Transverse colon (tissue), 4 donors: ENCODE results near the gene SLC22A23.

Experiments
- CTCF ChIP-seq, 5 experiments: fragments of 200-600 bp in 3 of 5; fragments of 450-650 bp in 2 of 5; sonication (generic) in 3 of 5; IDR thresholded peaks; 1 replicate in 2 of 5; 2 replicates in 3 of 5; pipeline ENCODE4 v1.5.1; 2016 to 2017; ENCODE audit warnings: antibody characterized with exemption in 5 of 5, inconsistent platforms in 3 of 5, mild to moderate bottlenecking in 2 of 5, moderate library complexity in 1 of 5
- EP300 ChIP-seq: sonication (generic); formaldehyde crosslinking; IDR thresholded peaks from one replicate; pipeline ENCODE4 v1.6.1; 2017; ENCODE audit warnings: antibody characterized with exemption, low read depth
- POLR2A ChIP-seq: fragments of 450-650 bp; IDR thresholded peaks from one replicate; pipeline ENCODE4 v1.6.1; 2016; ENCODE audit warnings: antibody characterized with exemption, mild to moderate bottlenecking, moderate library complexity
- POLR2AphosphoS5 ChIP-seq, 3 donors: sonication (generic); formaldehyde crosslinking; IDR thresholded peaks; one replicate each; pipeline ENCODE4 v1.6.1; 2016; ENCODE audit warnings: antibody characterized with exemption in 3 of 3

- no peak for TF ChIP-seq CTCF (IDR thresholded peaks at IDR 0.05)
- no peak for TF ChIP-seq POLR2A
- TF ChIP-seq POLR2AphosphoS5 (IDR thresholded peaks at IDR 0.05): no peak
- no peak for TF ChIP-seq EP300
These were observed 37.7 kb upstream of the SLC22A23 start for GRCh38 chr6:3494391-3495100.
